Measurements from ENCODE around the gene MTG2.

- TF ChIP-seq CTCF (IDR thresholded peaks at IDR 0.05), result no peak
- no peak for TF ChIP-seq POLR2A (IDR thresholded peaks at IDR 0.05)
- TF ChIP-seq POLR2AphosphoS5 (IDR thresholded peaks at IDR 0.05), result no peak
- no peak for TF ChIP-seq EP300 (IDR thresholded peaks at IDR 0.05)
Measured at GRCh38 chr20:62208061-62208794, 25.4 kb downstream of the MTG2 start.
